Osteoblast (primary cell): ENCODE data around the gene NDUFS2. TPM values are rescaled to one million over a fixed set of nuclear protein-coding genes. Genes with fewer than 3 reads are reported as not detected.
"Not testable (repeated sequence)": the region's sequence is repeated elsewhere in the genome, so short reads cannot be mapped to it uniquely, and the experiment has no call there.

Experiments used
- DNase-seq: peaks from one replicate; pipeline ENCODE4 v3.0.0; 2011; ENCODE audit warnings: low spot score, mixed read lengths; ENCODE audit not compliant: insufficient read length; ENCODE audit errors: missing footprints
- H2AFZ ChIP-seq: 2 replicates; pipeline ENCODE4 v1.6.0; 2011; ENCODE audit warnings: mild to moderate bottlenecking, low read length
- H3K27ac ChIP-seq: 2 replicates; pipeline ENCODE4 v1.5.1; 2011; ENCODE audit warnings: mild to moderate bottlenecking, low read depth, low read length, moderate library complexity
- H3K27me3 ChIP-seq: 2 replicates; pipeline ENCODE4 v1.6.0; 2012; ENCODE audit warnings: mild to moderate bottlenecking, control low read depth, inconsistent platforms, low read length, moderate library complexity; ENCODE audit not compliant: insufficient read depth
- H3K36me3 ChIP-seq: 2 replicates; pipeline ENCODE4 v1.5.1; 2011; ENCODE audit warnings: mild to moderate bottlenecking, low read length, control low read depth, moderate library complexity; ENCODE audit not compliant: insufficient read depth
- H3K4me1 ChIP-seq: 2 replicates; pipeline ENCODE4 v1.5.1; 2011; ENCODE audit warnings: mild to moderate bottlenecking, low read length, control low read depth, moderate library complexity; ENCODE audit not compliant: insufficient read depth
- H3K4me2 ChIP-seq: 2 replicates; pipeline ENCODE4 v1.6.0; 2011; ENCODE audit warnings: mild to moderate bottlenecking, low read length; ENCODE audit not compliant: insufficient read depth
- H3K4me3 ChIP-seq: fragments of 200-600 bp; sonication (generic); 3 replicates; pipeline ENCODE4 v1.5.1; 2012; ENCODE audit warnings: mild to moderate bottlenecking, low read length, inconsistent platforms; ENCODE audit not compliant: insufficient read depth
- H3K79me2 ChIP-seq: 2 replicates; pipeline ENCODE4 v1.6.0; 2012; ENCODE audit warnings: mild to moderate bottlenecking, low read length, control low read depth, inconsistent platforms; ENCODE audit not compliant: insufficient read depth
- H3K9me3 ChIP-seq: 2 replicates; pipeline ENCODE4 v1.5.1; 2011; ENCODE audit warnings: low read depth, low read length, control low read depth
- H4K20me1 ChIP-seq: 2 replicates; pipeline ENCODE4 v1.6.0; 2012; ENCODE audit warnings: mild to moderate bottlenecking, low read length, control low read depth; ENCODE audit not compliant: insufficient read depth
- total RNA-seq: library from RNA; depleted of rRNA; stranded (reverse); fragments of >200 nt; gene quantifications from 2 replicates; pipeline ENCODE4 v1.2.3, GENCODE V29; 2012
- TF ChIP-seq, protein P1 (sequence below): IDR thresholded peaks from 2 replicates; pipeline ENCODE4 v1.5.1; 2011; ENCODE audit warnings: mild to moderate bottlenecking, low read depth, low read length, moderate library complexity; ENCODE audit errors: extremely low read depth

Gene NDUFS2
- total RNA-seq, 1 donor: 103 TPM

DNA sequence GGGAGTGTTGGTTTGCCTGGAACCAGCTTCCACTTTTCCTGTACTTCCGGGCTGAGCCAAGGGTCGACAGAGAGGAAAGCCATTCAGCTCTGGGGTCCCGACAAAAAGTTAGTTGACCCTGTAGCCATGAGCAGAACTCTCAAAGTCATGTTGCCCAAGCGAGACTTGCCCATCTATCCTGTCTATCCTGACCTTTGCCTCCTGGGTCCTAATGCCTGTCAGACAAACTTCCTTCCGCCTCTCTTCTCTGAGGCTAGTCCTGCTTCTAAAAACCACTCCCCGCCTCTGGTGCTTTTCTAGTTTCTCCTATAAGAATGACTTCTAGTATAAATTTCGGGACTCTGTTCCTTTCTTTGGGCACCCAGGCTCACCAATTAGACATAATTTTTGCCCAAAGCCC, 48.7 kb downstream of the NDUFS2 start:
- Histone ChIP-seq H3K79me2 (no peaks in the 10 kb centered on the region), H3K4me1 (no peaks in the 10 kb centered on the region), H4K20me1 (no peaks in the 10 kb centered on the region), H3K27me3 (no peaks in the 10 kb centered on the region), H3K9me3 (no peaks in the 10 kb centered on the region), H2AFZ (no peak overlapping the region), H3K27ac (no peak overlapping the region), H3K4me3 (no peak overlapping the region), H3K4me2 (no peak overlapping the region), H3K36me3 (no peaks in the 10 kb centered on the region)
- TF ChIP-seq, protein P1, sequence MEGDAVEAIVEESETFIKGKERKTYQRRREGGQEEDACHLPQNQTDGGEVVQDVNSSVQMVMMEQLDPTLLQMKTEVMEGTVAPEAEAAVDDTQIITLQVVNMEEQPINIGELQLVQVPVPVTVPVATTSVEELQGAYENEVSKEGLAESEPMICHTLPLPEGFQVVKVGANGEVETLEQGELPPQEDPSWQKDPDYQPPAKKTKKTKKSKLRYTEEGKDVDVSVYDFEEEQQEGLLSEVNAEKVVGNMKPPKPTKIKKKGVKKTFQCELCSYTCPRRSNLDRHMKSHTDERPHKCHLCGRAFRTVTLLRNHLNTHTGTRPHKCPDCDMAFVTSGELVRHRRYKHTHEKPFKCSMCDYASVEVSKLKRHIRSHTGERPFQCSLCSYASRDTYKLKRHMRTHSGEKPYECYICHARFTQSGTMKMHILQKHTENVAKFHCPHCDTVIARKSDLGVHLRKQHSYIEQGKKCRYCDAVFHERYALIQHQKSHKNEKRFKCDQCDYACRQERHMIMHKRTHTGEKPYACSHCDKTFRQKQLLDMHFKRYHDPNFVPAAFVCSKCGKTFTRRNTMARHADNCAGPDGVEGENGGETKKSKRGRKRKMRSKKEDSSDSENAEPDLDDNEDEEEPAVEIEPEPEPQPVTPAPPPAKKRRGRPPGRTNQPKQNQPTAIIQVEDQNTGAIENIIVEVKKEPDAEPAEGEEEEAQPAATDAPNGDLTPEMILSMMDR: no peak
- no peak for DNase-seq

DNA sequence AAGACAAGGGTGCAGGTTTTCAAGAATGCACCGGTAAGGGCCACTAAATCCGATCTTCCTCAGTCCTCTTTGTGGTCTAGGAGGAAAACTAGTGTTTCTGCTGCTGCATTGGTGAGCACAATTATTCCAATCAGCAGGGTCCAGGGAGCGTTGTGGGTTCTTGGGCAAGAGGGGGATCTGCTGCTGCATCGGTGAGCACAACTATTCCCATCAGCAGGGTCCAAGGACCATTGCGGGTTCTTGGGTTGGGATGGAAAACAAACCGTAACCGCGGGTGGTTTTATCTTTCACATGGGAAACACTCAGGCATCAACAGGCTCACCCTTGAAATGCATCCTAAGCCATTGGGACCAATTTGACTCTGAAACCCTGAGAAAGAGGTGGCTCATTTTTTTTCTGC, 49.4 kb downstream of the NDUFS2 start:
- H3K27me3 ChIP-seq: no peaks in the 10 kb centered on the region
- H2AFZ ChIP-seq: no peak overlapping the region
- no peaks in the 10 kb centered on the region for H3K79me2 ChIP-seq
- H3K4me1 ChIP-seq: no peaks in the 10 kb centered on the region
- H3K27ac ChIP-seq: no peak overlapping the region
- DNase-seq: no peak
- H4K20me1 ChIP-seq: no peaks in the 10 kb centered on the region
- no peak overlapping the region for H3K4me3 ChIP-seq
- TF ChIP-seq, protein P1: no peak
- H3K36me3 ChIP-seq: no peaks in the 10 kb centered on the region
- no peaks in the 10 kb centered on the region for H3K9me3 ChIP-seq
- no peak overlapping the region for H3K4me2 ChIP-seq

DNA sequence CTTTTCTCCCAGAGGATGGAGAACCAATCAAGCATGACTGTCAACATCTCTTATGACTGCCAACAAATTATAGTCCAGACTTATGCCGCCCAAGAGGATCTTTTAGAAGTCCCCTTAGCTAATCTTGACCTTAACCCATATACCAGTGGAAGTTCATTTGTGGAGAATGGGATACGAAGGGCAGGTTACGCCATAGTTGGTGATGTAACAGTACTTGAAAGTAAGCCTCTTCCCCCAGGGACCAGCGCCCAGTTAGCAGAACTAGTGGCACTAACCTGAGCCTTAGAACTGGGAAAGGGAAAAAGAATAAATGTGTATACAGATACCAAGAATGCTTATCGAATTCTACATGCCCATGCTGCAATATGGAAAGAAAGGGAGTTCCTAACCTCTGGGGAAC, 53.1 kb downstream of the NDUFS2 start:
- not testable (repeated sequence) for H3K4me2 ChIP-seq, H2AFZ ChIP-seq, H3K9me3 ChIP-seq, H3K79me2 ChIP-seq, H3K27ac ChIP-seq, H3K4me3 ChIP-seq, H4K20me1 ChIP-seq, H3K4me1 ChIP-seq, H3K36me3 ChIP-seq, DNase-seq
- H3K27me3 ChIP-seq: peaks cover 23% of the 10 kb centered on the region

DNA sequence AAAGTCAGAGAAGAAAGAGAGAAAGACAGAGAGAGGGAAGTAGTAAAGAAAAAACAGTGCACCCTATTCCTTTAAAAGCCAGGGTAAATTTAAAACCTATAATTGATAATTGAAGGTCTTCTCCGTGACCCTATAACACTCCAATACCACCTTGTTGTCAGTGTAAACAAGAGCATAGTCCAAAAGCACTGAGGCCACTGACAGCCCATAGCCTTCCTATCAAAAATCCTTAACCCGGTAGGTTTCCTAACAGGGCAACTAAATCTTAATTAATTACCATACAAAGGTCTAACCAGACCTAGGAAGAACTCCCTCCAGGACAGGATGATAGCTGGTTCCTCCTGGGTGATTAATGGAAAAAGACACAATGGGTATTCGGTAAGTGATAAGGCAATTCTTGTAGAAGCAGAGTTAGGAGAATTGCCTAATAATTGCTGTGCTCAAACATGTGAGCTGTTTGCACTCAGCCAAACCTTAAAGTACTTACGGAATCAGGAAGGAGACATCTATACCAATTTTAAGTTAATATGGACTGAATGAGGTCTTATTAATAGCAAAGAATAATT, 53.9 kb downstream of the NDUFS2 start:
- not testable (repeated sequence) for H3K27ac ChIP-seq, H3K4me3 ChIP-seq, H2AFZ ChIP-seq, H4K20me1 ChIP-seq, H3K4me1 ChIP-seq, H3K4me2 ChIP-seq, H3K9me3 ChIP-seq, H3K79me2 ChIP-seq, H3K36me3 ChIP-seq, DNase-seq
- H3K27me3 ChIP-seq: peaks cover 30% of the 10 kb centered on the region

DNA sequence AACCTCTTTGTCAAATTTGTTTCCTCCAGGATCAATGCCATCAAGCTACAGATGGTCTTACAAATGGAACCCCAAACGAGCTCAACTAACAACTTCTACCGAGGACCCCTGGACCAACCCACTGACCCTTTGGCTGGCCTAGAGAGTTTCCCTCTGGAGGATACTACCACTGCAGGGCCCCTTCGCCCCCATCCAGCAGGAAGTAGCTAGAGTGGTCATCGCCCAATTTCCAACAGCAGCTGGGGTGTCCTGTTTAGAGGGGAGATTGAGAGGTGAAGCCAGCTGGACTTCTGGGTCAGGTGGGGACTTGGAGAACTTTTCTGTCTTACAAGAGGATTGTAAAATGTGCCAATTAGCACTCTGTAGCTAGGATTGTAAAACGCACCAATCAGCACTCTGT, 54.9 kb downstream of the NDUFS2 start:
- H3K9me3 ChIP-seq, H3K4me2 ChIP-seq, H3K4me1 ChIP-seq, H3K4me3 ChIP-seq, H2AFZ ChIP-seq, H3K79me2 ChIP-seq, H3K27ac ChIP-seq, H3K36me3 ChIP-seq, H4K20me1 ChIP-seq, DNase-seq: not testable (repeated sequence)
- peaks cover 39% of the 10 kb centered on the region for H3K27me3 ChIP-seq
